Heart left ventricle (tissue), 16 donors: Measurements from ENCODE around the gene HENMT1. TPM values are rescaled to one million over a fixed set of nuclear protein-coding genes. Genes with fewer than 3 reads are reported as not detected.

Experiments used
- ATAC-seq, 4 donors: fragments of 200-7000 bp; cut with Tn5 transposase; one replicate each; pipeline ENCODE4 v1.9.1; 2020 to 2022; ENCODE audit warnings: moderate library complexity in 4 of 4, mild to moderate bottlenecking in 3 of 4, moderate number of reproducible peaks in 1 of 4
- DNase-seq, 5 donors: peaks; one replicate each; pipeline ENCODE4 v3.0.0-alpha.2; 2020
- H3K27ac ChIP-seq, 12 donors: fragments of 200-600 bp; sonication (generic) in 4 of 12; one replicate each; pipeline versions ENCODE4 v1.5.0 to v1.8.0; 2016 to 2022; ENCODE audit warnings: mild to moderate bottlenecking in 2 of 12
- H3K27me3 ChIP-seq, 9 donors: fragments of 200-600 bp; sonication (generic) in 2 of 9; one replicate each; pipeline versions ENCODE4 v1.5.1 to v1.8.0; 2016 to 2022; ENCODE audit warnings: mild to moderate bottlenecking in 3 of 9
- H3K36me3 ChIP-seq, 9 donors: fragments of 200-600 bp; sonication (generic) in 2 of 9; one replicate each; pipeline versions ENCODE4 v1.5.0 to v1.8.0; 2018 to 2022; ENCODE audit warnings: mild to moderate bottlenecking in 2 of 9
- H3K4me1 ChIP-seq, 12 donors: fragments of 200-600 bp; sonication (generic) in 4 of 12; one replicate each; pipeline versions ENCODE4 v1.5.0 to v1.8.0; 2016 to 2022; ENCODE audit warnings: mild to moderate bottlenecking in 3 of 12
- H3K4me3 ChIP-seq, 12 donors: fragments of 200-600 bp; sonication (generic) in 4 of 12; one replicate each; pipeline versions ENCODE4 v1.5.0 to v1.8.0; 2017 to 2022; ENCODE audit warnings: mild to moderate bottlenecking in 9 of 12, moderate library complexity in 4 of 12
- H3K9me3 ChIP-seq, 12 donors: fragments of 200-600 bp; sonication (generic) in 4 of 12; one replicate each; pipeline versions ENCODE4 v1.5.0 to v1.8.0; 2016 to 2022; ENCODE audit warnings: mild to moderate bottlenecking in 1 of 12
- POLR2A ChIP-seq, 2 donors: fragments of 450-650 bp; IDR thresholded peaks; one replicate each; pipeline ENCODE4 v1.6.1; 2017; ENCODE audit warnings: antibody characterized with exemption in 2 of 2, mild to moderate bottlenecking in 2 of 2, moderate library complexity in 2 of 2
- WGBS, 4 donors: extraction: QIAGEN DNeasy Blood & Tissue Kit in 2 of 4; methylation state at CpG; one replicate each; pipeline versions ENCODE4 v1.1.5 to v1.1.7; 2013 to 2018; 5-methylcytosine and 5-hydroxymethylcytosine counted together
- intact Hi-C, 10 donors: fragments of 100-400 bp; cut with DNase I; formaldehyde crosslinking; loops; one replicate each; pipeline versions ENCODE4 v1.11.1 to v1.14.2; 2022
- polyA plus RNA-seq, 2 donors: library from polyadenylated mRNA; stranded (reverse); fragments of 200-250 nt; gene quantifications; one replicate each; pipeline ENCODE4 v1.2.3, GENCODE V29; 2013
- total RNA-seq, 9 donors: library from RNA; depleted of rRNA in 2 of 9; stranded (reverse); fragments of >200 nt in 2 of 9; fragmentation: NEBNext Ultra II Directional in 3 of 9; extraction: Animal tissue kit (Norgen Biotek cat#: 25700) in 3 of 9; gene quantifications; one replicate each; pipeline versions ENCODE4 v1.1.0 to v1.2.4, GENCODE V29; 2016 to 2023
- TF ChIP-seq, protein P1 (sequence below), 12 donors: fragments of 200-600 bp; sonication (generic) in 4 of 12; IDR thresholded peaks; one replicate each; pipeline versions ENCODE4 v1.5.0 to v1.8.0; 2018 to 2022; ENCODE audit warnings: antibody characterized with exemption in 12 of 12, mild to moderate bottlenecking in 5 of 12
- donor health status: ischemic (EF 13 %, LVEDD 7.1; RV severe dilation, severe dysfunction).
- donor health status: healthy with polysubstance abuse.
- donor health status: DM: no; HTN: yes; CAD: no.
- donor health status: DM: no; HTN: no; CAD: no.
- donor health status: ischemic (EF 25% LVEDD 6.9; RV normal size, moderate dysfunction).
- donor health status: ischemic (EF 25% LVEDD 5.7; RV mildly dilated, moderate dysfunction).
- donor health status: healthy.
- donor health status: DM: yes; HTN: yes; CAD: no.
- donor health status: ischemic (EF 35%, LVEDD 5.7; RV mildly dilated, moderate dysfunction).
- donor health status: nonischemic (EF 11% LVEDD 7.7; RV severe dilation, severe dysfunction).
- donor health status: DM: yes; HTN: yes; CAD: no.
- donor health status: PGD.
- donor health status: ischemic (EF 29% LVEDD 5.4; RV normal size, mild dysfunction).
- donor health status: nonischemic (EF 23%, LVEDD 6.1; RV moderate dilation, normal function).

The HENMT1 gene
- total and polyA plus RNA-seq, 11 donors, result 0.44 to 4.5 (median 0.93) TPM

DNA sequence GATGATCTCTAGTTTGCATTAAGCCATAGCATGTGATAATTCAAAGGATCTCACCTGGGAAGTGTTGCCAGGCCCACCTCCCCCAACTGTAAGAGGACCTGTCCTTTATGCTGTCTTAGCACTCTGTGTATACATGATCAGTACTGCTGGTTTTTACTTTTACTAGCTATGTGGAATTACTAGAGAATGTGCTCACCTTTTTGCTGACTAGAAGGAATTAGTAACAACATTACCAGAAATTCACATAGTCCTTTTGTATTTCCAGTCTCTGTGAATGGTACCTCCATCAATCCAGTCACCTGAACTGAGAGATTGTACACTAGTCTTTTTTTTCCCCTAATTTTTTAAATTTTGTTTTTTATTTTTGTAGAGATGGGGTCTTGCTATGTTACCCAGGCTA, 54.4 kb downstream of the HENMT1 start:
- ATAC-seq, result no peak
- Histone ChIP-seq H3K27me3 (no peaks in the 10 kb centered on the region), H3K36me3 (peaks cover 0 to 39% (median 0%) of the 10 kb centered on the region in 9 donors), H3K4me1 (peaks cover 0 to 37% (median 18%) of the 10 kb centered on the region in 12 donors), H3K27ac (no peak overlapping the region), H3K9me3 (no peaks in the 10 kb centered on the region), H3K4me3 (no peak overlapping the region)
- DNase-seq, result no peak
- TF ChIP-seq, protein P1, sequence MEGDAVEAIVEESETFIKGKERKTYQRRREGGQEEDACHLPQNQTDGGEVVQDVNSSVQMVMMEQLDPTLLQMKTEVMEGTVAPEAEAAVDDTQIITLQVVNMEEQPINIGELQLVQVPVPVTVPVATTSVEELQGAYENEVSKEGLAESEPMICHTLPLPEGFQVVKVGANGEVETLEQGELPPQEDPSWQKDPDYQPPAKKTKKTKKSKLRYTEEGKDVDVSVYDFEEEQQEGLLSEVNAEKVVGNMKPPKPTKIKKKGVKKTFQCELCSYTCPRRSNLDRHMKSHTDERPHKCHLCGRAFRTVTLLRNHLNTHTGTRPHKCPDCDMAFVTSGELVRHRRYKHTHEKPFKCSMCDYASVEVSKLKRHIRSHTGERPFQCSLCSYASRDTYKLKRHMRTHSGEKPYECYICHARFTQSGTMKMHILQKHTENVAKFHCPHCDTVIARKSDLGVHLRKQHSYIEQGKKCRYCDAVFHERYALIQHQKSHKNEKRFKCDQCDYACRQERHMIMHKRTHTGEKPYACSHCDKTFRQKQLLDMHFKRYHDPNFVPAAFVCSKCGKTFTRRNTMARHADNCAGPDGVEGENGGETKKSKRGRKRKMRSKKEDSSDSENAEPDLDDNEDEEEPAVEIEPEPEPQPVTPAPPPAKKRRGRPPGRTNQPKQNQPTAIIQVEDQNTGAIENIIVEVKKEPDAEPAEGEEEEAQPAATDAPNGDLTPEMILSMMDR (IDR thresholded peaks at IDR 0.05), result no peak
- TF ChIP-seq POLR2A (IDR thresholded peaks at IDR 0.05), result no peak
- intact Hi-C loops, result loop anchor here in 1 of 10 donors (5.0 kb wide), 1 partner anchor 49 kb away; no protein-coding TSS in a partner anchor

DNA sequence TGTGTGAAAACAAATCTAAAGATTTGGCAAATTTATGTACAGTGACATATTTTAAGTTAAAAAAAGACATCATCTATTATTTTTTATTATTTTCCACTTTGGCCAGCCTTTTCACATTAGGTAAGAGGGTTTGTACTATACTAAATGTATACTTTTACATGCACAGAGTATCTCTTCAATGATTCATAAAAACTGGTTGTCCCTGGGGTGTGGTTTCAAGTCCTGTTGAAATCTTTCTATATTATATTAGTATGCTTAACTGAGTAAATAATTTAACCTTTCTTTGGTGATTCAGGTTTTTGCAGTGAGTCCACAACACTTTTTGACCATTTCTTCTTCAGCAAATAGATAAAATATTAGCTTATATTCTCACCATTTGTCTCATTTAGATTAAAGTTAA, 55.3 kb downstream of the HENMT1 start:
- TF ChIP-seq POLR2A (IDR thresholded peaks at IDR 0.05), result no peak
- TF ChIP-seq, protein P1 (IDR thresholded peaks at IDR 0.05), result no peak
- no peak overlapping the region for H3K4me3 ChIP-seq
- intact Hi-C loops, result loop anchor here in 1 of 10 donors (5.0 kb wide), 1 partner anchor 48 kb away; no protein-coding TSS in a partner anchor
- no peaks in the 10 kb centered on the region for H3K27me3 ChIP-seq
- peaks cover 0 to 47% (median 0%) of the 10 kb centered on the region in 9 donors for H3K36me3 ChIP-seq
- H3K27ac ChIP-seq, result no peak overlapping the region
- ATAC-seq (no peak), DNase-seq (no peak)
- no peaks in the 10 kb centered on the region for H3K9me3 ChIP-seq
- peaks cover under 1 to 39% (median 25%) of the 10 kb centered on the region in 12 donors for H3K4me1 ChIP-seq

DNA sequence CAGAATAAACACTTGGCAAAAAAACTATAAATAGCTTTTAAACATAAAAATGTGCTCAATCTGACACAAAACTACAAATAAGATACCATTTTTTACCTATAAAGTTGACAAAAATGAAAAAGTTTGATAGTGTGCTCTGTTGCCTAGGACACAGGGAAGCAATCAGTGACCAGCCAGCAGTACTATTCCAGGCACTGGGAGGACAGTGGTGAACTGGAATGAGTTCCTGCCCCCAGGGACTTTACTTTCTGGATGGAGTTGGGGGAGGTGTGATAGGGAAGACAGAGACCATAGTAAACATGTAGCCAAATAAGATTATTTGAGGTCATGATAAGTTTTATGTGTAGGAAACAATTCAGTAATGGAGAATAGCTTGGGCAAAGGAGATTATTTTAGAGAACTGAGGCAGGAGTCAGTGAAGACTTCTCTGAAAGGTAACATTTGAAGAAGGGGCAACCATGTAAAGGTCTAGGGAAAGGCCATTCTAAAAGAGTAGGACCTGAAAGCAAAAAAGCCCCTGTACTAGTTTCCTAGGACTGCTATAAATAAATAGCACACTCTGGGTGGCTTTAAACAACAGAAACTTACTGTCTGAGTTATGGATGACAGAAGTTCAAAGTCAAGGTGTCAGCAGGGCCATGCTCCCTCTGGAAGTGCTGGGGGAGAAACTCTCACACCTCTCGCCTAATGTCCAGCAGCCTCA, 59.0 kb downstream of the HENMT1 start:
- Histone ChIP-seq H3K27ac (peak overlapping the region in 1 of 12 donors; percentile 17), H3K4me1 (peaks cover 5 to 43% (median 21%) of the 10 kb centered on the region in 12 donors), H3K27me3 (no peaks in the 10 kb centered on the region), H3K36me3 (peaks cover 0 to 45% (median 0%) of the 10 kb centered on the region in 9 donors), H3K9me3 (no peaks in the 10 kb centered on the region), H3K4me3 (no peak overlapping the region)
- intact Hi-C loops, result loop anchor here in 1 of 10 donors (5.0 kb wide), 1 partner anchor 40 kb away; the partner anchor contains the start of gene EEIG2
- ATAC-seq (peak in 3 of 4 donors; percentile 59 to 78 (median 64)), DNase-seq (no peak)
- TF ChIP-seq POLR2A (IDR thresholded peaks at IDR 0.05), result no peak
- TF ChIP-seq, protein P1 (IDR thresholded peaks at IDR 0.05), result no peak
- WGBS, 4 donors, result 94 to 100% (median 95%) methylated on average over 1 of the region's 1 CpG

DNA sequence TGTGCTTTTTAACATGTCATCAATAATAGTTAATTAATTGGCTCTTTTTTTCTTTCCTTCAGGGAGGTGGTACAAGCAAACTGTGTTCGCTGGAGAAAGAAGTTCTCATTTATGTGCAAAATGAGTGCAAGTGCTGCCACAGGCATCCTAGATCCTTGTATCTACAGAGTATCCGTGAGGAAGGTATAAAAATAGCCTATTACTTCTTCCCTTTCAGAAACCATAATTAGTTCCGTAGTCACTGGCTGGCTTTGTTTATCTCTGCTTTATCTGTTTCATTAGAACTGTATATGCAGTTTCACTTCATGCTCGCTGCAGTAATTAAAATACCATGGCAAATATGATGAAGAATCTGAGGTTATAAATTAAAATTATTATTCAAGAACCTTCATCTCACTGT, 60.4 kb downstream of the HENMT1 start:
- Histone ChIP-seq H3K4me1 (peaks cover 5 to 57% (median 21%) of the 10 kb centered on the region in 12 donors), H3K4me3 (peak overlapping the region in 8 of 12 donors; percentile 5 to 28 (median 8)), H3K27ac (peak overlapping the region in 6 of 12 donors; percentile 10 to 42 (median 31)), H3K9me3 (no peaks in the 10 kb centered on the region), H3K36me3 (peaks cover 0 to 45% (median 0%) of the 10 kb centered on the region in 9 donors), H3K27me3 (no peaks in the 10 kb centered on the region)
- intact Hi-C loops, result loop anchor here in 1 of 10 donors (5.0 kb wide), 1 partner anchor 38 kb away; the partner anchor contains the start of gene EEIG2
- TF ChIP-seq, protein P1 (IDR thresholded peaks at IDR 0.05), result no peak
- no peak for TF ChIP-seq POLR2A (IDR thresholded peaks at IDR 0.05)
- 17 to 26% (median 23%) methylated on average over 4 of the region's 4 CpGs for WGBS, 4 donors
- DNase-seq (no peak), ATAC-seq (peak; percentile 52 to 72 (median 62))
